Esophagus (tissue), 2 donors: ENCODE results near the gene PDZD2. TPM values are rescaled to one million over a fixed set of nuclear protein-coding genes. Genes with fewer than 3 reads are reported as not detected.
"Not testable (repeated sequence)": the region's sequence is repeated elsewhere in the genome, so short reads cannot be mapped to it uniquely, and the experiment has no call there.

Experiments
- H3K27ac ChIP-seq, 2 donors: one replicate each; pipeline ENCODE4 v1.5.1; 2013; ENCODE audit warnings: low read depth in 2 of 2, mild to moderate bottlenecking in 2 of 2, inconsistent platforms in 1 of 2, low read length in 1 of 2, moderate library complexity in 1 of 2
- H3K27me3 ChIP-seq, 2 donors: one replicate each; pipeline ENCODE4 v1.6.1; 2013; ENCODE audit warnings: low read length in 2 of 2, control low read depth in 1 of 2, mild to moderate bottlenecking in 1 of 2; ENCODE audit not compliant: insufficient read depth in 2 of 2, control insufficient read depth in 1 of 2
- H3K36me3 ChIP-seq, 2 donors: one replicate each; pipeline ENCODE4 v1.6.1; 2013; ENCODE audit warnings: low read length in 1 of 2; ENCODE audit not compliant: control insufficient read depth in 2 of 2, insufficient read depth in 2 of 2
- H3K4me1 ChIP-seq, 2 donors: one replicate each; pipeline ENCODE4 v1.6.1; 2013; ENCODE audit warnings: low read length in 1 of 2; ENCODE audit not compliant: control insufficient read depth in 2 of 2, insufficient read depth in 2 of 2
- H3K4me3 ChIP-seq, 2 donors: one replicate each; pipeline ENCODE4 v1.5.1; 2013; ENCODE audit warnings: low read length in 2 of 2, mild to moderate bottlenecking in 2 of 2, low read depth in 1 of 2, moderate library complexity in 1 of 2
- H3K9me3 ChIP-seq, 2 donors: one replicate each; pipeline ENCODE4 v1.6.1; 2013; ENCODE audit warnings: mild to moderate bottlenecking in 2 of 2, low read depth in 1 of 2, low read length in 1 of 2, moderate library complexity in 1 of 2; ENCODE audit not compliant: control insufficient read depth in 2 of 2, insufficient read depth in 1 of 2
- WGBS, 2 donors: extraction: QIAGEN DNeasy Blood & Tissue Kit; methylation state at CpG; one replicate each; pipeline ENCODE4 v1.1.7; 2013; 5-methylcytosine and 5-hydroxymethylcytosine counted together
- polyA plus RNA-seq, 2 donors: library from polyadenylated mRNA; stranded (reverse); fragments of 200-250 nt; gene quantifications; one replicate each; pipeline ENCODE4 v1.2.3, GENCODE V29; 2013
- donor health status: healthy with polysubstance abuse.
- donor health status: Bipolar disorder and iron deficiency.

The PDZD2 gene
- polyA plus RNA-seq, 2 donors = 6.6 to 15.3 TPM

DNA sequence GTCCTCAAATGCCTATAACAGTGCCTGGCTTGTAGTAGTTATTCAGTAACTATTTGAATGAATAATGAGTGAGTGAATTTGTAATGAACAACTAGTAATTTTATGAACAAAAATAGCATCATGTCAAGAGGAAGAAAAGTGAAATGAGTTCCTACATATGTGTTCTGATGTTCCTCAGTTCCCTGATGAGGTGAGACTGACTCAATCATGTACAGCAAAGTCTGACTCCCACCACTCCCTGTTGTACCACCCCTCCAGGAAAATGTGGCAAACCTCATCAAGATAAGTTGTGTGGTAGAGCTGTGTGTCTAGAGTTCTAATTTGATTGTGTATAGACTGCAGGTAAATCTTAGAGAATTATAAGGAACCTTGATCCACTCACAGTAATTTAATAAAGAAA, 333.6 kb downstream of the PDZD2 start:
- H3K36me3 ChIP-seq = no peaks in the 10 kb centered on the region
- peaks cover 0 to under 1% of the 10 kb centered on the region in 2 donors for H3K4me1 ChIP-seq
- peaks cover 0 to 3% of the 10 kb centered on the region in 2 donors for H3K9me3 ChIP-seq
- no peaks in the 10 kb centered on the region for H3K27me3 ChIP-seq
- no peak overlapping the region for H3K27ac ChIP-seq
- H3K4me3 ChIP-seq = no peak overlapping the region

DNA sequence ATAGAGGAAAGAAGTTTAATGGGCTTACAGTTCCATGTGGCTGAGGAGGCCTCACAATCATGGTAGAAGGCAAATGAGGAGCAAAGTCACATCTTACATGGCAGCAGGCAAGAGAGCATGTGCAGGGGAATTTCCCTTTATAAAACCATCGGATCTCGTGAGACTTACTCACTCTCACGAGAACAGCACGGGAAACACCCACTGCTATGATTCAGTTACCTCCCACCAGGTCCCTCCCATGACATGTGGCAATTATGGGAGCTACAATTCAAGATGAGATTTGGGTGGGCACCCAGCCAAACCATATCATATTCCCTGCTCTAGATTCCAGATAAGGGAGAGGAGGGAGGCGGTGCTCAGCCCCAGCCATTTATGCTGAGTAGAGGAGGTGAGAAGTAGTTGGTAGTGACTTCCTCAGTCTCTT, 336.3 kb downstream of the PDZD2 start:
- H3K4me1 ChIP-seq, H3K9me3 ChIP-seq, H3K27ac ChIP-seq, H3K4me3 ChIP-seq, H3K36me3 ChIP-seq, H3K27me3 ChIP-seq: not testable (repeated sequence)
- 86 to 90% methylated on average over 5 of the region's 5 CpGs for WGBS, 2 donors

- no peak overlapping the region for H3K27ac ChIP-seq
- peaks cover 0 to under 1% of the 10 kb centered on the region in 2 donors for H3K4me1 ChIP-seq
- 88 to 91% methylated on average over 1 of the region's 1 CpG for WGBS, 2 donors
- no peaks in the 10 kb centered on the region for H3K36me3 ChIP-seq
- H3K27me3 ChIP-seq = no peaks in the 10 kb centered on the region
- no peak overlapping the region for H3K4me3 ChIP-seq
- H3K9me3 ChIP-seq = peaks cover 0 to 3% of the 10 kb centered on the region in 2 donors
Measured at GRCh38 chr5:31976169-31976568, 337.2 kb downstream of the PDZD2 start.

GRCh38 chr5:31981361-31981945, 342.5 kb downstream of the PDZD2 start:
- Histone ChIP-seq H3K27ac (no peak overlapping the region), H3K36me3 (no peaks in the 10 kb centered on the region), H3K4me3 (no peak overlapping the region), H3K9me3 (no peaks in the 10 kb centered on the region), H3K27me3 (no peaks in the 10 kb centered on the region), H3K4me1 (peaks cover 0 to 7% of the 10 kb centered on the region in 2 donors)
- WGBS, 2 donors = 65 to 67% methylated on average over 7 of the region's 7 CpGs

DNA sequence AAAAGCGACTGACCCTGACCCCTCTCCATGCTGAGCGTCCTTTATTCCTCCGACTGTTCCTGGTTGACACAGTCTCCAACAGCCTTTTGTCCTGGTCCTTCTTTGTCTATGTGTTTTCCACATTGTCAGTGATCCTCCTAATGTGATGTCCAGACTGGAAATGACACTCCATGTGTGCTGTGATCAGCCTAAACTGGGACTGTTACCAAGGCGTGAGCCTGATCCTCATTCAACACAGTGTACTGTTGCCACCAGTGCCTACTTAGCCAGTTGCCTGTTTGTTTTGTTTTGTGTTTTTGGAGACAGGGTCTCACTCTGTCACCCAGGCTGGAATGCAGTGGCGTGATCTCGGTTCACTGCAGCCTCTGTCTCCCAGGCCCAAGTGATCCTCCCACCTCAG, 343.1 kb downstream of the PDZD2 start:
- Histone ChIP-seq H3K4me3 (no peak overlapping the region), H3K27ac (no peak overlapping the region), H3K4me1 (peaks cover 0 to 7% of the 10 kb centered on the region in 2 donors), H3K9me3 (no peaks in the 10 kb centered on the region), H3K27me3 (no peaks in the 10 kb centered on the region), H3K36me3 (no peaks in the 10 kb centered on the region)
- WGBS, 2 donors = 88 to 95% methylated on average over 6 of the region's 6 CpGs

DNA sequence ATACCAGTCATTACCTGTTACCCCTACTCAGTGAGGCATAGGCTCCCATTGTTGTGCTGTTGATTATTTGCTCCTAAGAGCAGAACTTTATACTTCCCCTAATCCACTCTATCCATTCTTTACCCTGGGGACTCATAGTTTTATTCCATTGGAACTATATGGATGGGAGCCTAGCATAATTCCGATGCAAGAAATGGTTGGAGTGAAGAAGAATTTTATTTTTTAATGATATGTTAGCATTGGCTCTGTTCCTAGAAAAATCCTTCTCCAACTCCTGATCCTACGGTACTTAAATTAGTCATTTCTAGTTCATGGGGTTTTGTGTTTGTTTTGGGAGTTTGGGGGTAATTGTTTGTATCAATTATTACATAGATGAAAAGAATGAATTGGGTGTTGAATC, 343.7 kb downstream of the PDZD2 start:
- peaks cover 0 to 4% of the 10 kb centered on the region in 2 donors for H3K9me3 ChIP-seq
- H3K4me1 ChIP-seq = peaks cover 0 to 7% of the 10 kb centered on the region in 2 donors
- H3K27ac ChIP-seq = no peak overlapping the region
- no peak overlapping the region for H3K4me3 ChIP-seq
- 48 to 62% methylated on average over 2 of the region's 2 CpGs for WGBS, 2 donors
- H3K27me3 ChIP-seq = no peaks in the 10 kb centered on the region
- H3K36me3 ChIP-seq = no peaks in the 10 kb centered on the region

DNA sequence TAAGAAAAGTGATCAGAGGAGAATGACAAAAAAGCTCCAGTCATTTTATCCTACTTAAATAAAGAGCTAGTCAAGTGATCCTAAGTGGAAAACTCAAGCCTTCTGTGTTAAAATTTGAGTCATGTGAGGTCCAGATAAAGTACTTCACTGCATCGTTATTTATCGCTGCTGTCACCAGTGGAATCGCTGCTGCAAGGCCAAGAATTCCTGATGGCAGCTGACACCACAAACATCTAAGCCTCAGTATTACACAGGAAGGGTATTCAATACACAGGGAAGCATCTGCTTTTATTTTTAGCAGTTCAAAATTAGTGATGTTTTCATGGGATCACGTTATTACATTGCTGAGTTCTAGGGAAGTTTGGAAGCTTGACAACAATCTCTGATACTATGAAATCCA, 344.9 kb downstream of the PDZD2 start:
- Histone ChIP-seq H3K9me3 (peaks cover 0 to 6% of the 10 kb centered on the region in 2 donors), H3K4me1 (peaks cover 0 to 10% of the 10 kb centered on the region in 2 donors), H3K36me3 (no peaks in the 10 kb centered on the region), H3K27ac (no peak overlapping the region), H3K27me3 (no peaks in the 10 kb centered on the region), H3K4me3 (no peak overlapping the region)
- 51 to 53% methylated on average over 4 of the region's 4 CpGs for WGBS, 2 donors

DNA sequence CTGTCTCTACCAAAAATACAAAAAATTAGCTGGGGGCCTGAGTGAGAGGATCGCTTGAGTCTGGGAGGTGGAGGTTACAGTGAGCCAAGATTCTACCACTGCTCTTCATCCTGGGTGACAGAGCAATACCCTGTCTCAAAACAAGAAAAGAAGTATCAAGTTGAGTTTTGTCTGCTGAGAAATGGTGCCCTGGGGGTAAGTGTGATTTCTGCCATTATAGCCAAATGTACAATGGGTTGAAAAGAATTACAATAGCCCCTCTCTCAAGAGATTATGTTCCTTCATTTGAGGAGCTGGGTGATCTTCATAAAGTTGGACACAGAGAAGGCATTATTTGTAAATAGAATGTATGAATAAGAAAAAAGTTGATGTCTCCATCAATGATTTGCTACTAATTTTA, 345.8 kb downstream of the PDZD2 start:
- H3K27me3 ChIP-seq = no peaks in the 10 kb centered on the region
- WGBS, 2 donors = 0 to 30% methylated on average over 1 of the region's 1 CpG
- H3K4me3 ChIP-seq = no peak overlapping the region
- H3K36me3 ChIP-seq = no peaks in the 10 kb centered on the region
- H3K27ac ChIP-seq = no peak overlapping the region
- H3K4me1 ChIP-seq = peaks cover 3 to 10% of the 10 kb centered on the region in 2 donors
- peaks cover 0 to 6% of the 10 kb centered on the region in 2 donors for H3K9me3 ChIP-seq

GRCh38 chr5:31986101-31986500, 347.2 kb downstream of the PDZD2 start:
- Histone ChIP-seq H3K27ac (no peak overlapping the region), H3K4me1 (peaks cover 4 to 13% of the 10 kb centered on the region in 2 donors), H3K36me3 (no peaks in the 10 kb centered on the region), H3K4me3 (no peak overlapping the region), H3K27me3 (no peaks in the 10 kb centered on the region), H3K9me3 (peaks cover 0 to 6% of the 10 kb centered on the region in 2 donors)
- WGBS, 2 donors = 64 to 82% methylated on average over 5 of the region's 5 CpGs

- 66 to 80% methylated on average over 7 of the region's 7 CpGs for WGBS, 2 donors
- H3K27ac ChIP-seq = no peak overlapping the region
- peaks cover 4 to 6% of the 10 kb centered on the region in 2 donors for H3K4me1 ChIP-seq
- H3K9me3 ChIP-seq = peaks cover 0 to 6% of the 10 kb centered on the region in 2 donors
- no peak overlapping the region for H3K4me3 ChIP-seq
- no peaks in the 10 kb centered on the region for H3K36me3 ChIP-seq
- no peaks in the 10 kb centered on the region for H3K27me3 ChIP-seq
Measured at GRCh38 chr5:31987985-31988710, 349.2 kb downstream of the PDZD2 start.
